GM10266 (cell line): ENCODE results near the gene SEZ6.

ENCODE experiments used
- DNase-seq: peaks from one replicate; pipeline ENCODE4 v3.0.0; 2012; ENCODE audit errors: extremely low spot score
- TF ChIP-seq, protein P1 (sequence below): IDR thresholded peaks from 2 replicates; pipeline ENCODE4 v1.5.1; 2012; ENCODE audit warnings: mild to moderate bottlenecking, low read depth; ENCODE audit not compliant: control insufficient read depth, insufficient read depth; ENCODE audit errors: missing control alignments

The SEZ6 gene

DNA sequence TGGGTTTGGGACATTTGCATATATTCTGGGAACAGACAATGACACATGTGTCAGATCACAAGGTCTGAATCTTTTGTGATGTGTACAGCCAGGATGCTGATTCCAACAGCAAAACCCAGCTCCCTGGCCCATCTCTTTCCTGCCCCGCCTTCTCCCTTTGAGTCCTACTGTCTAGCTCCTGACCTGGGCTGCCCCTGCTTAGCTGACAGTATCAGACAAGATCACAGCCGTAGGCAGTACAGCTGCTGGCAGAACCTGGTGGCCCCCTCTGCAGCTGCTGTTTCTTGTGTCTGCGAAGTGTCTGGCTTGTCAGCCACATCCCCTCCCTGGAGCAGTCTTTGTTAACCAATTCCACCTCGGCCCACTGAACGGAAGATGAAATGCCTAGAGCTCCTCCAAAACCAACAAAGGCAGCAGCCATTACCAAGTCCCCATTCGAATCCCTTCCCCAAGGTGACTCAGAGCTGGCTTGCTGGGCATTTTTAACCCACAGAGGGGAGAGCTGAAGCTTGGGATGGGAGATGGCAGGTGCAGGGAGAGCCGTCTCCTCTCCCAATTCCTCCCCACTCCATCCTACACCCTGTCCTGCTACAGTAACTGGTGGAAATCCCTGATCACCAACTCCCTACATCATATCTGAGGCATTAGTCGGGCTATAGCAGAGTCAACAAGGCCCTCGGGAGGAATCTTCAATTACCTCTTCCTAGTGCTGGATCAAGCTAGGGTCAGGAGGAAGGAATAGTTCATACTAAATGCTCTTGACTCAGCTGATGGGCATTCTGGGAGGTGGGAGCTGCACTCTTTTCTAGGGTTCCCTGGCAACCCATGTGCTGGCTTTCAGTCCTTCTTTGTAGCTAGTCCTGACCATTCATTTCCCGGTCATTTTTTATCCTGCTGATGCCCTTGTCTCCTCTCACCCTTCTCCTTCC lies 42.9 kb upstream of the SEZ6 start:
- DNase-seq, result no peak
- TF ChIP-seq, protein P1, sequence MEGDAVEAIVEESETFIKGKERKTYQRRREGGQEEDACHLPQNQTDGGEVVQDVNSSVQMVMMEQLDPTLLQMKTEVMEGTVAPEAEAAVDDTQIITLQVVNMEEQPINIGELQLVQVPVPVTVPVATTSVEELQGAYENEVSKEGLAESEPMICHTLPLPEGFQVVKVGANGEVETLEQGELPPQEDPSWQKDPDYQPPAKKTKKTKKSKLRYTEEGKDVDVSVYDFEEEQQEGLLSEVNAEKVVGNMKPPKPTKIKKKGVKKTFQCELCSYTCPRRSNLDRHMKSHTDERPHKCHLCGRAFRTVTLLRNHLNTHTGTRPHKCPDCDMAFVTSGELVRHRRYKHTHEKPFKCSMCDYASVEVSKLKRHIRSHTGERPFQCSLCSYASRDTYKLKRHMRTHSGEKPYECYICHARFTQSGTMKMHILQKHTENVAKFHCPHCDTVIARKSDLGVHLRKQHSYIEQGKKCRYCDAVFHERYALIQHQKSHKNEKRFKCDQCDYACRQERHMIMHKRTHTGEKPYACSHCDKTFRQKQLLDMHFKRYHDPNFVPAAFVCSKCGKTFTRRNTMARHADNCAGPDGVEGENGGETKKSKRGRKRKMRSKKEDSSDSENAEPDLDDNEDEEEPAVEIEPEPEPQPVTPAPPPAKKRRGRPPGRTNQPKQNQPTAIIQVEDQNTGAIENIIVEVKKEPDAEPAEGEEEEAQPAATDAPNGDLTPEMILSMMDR, result no peak

DNA sequence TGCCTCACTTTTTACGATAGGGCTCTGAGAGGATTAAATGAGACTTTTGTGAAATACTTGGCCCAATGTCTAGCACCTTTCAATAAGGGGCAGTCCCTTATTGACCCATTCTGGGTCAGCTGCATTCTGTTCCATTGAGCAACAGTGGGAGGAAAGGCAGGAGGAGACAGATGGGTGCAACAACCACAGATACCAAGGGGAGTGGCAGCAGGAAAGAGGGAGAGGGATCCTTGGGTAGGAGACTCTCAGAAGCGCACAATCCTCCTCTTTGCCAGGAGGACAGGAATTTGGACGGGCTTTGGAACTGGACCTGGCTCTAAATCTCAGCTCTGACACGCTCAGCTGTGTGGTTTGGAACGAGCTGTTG lies 40.6 kb upstream of the SEZ6 start:
- TF ChIP-seq, protein P1, result no peak
- no peak for DNase-seq

DNA sequence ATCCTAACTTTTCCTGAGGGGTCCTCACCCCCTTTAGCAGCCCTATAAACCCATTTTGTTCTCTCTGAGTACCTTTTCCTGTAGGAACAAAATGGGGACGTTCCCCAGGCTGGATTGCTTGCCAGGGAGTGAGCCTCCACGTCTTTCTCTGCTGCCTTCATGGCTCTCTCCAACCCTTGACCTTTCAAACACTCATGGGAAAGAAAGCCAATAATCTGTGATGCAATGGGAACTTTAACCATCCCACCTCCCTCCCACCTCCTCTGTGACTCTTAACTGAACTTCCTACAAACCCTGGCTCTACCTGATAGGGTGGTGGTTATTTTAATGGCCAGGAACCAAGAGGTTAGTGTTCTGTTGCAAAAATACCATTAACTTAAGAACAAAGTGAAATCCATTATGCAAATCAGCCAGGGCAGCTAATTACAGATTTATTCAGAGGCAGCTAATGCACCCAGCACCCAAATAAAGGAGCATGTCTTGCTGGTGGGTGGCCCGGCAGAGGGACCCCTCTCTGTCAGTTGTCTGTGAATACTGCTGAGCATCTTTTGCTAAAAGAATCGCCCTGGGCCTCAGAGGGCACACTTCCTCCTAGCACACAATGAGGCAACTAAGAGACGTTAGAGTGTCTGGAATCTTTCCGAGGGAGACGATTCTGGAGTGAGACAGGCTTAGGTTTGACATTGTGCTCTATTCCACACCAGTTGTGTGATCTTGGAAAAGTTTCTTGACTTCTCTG lies 40.1 kb upstream of the SEZ6 start:
- TF ChIP-seq, protein P1, result no peak
- DNase-seq, result no peak

DNA sequence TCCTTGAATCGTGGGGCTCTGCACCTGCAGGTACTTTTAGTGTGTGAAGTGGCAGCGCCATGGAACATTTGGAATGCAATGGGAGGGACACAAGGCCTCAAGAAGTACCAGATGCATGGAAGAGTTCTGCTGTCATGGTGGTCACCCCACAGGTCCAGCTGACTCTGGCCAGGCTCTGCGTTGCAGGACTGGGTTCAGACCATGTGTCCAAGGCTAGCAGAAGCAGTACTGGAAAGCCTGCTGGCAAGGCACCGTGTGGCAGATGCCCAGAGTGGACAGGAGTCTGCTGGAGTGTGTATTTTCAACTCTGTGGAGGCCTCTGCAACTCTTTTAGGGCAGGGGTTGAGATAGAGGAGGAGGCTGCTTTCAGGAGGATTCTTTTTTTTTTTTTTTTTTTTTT lies 39.2 kb upstream of the SEZ6 start:
- no peak for DNase-seq
- TF ChIP-seq, protein P1, result no peak

DNA sequence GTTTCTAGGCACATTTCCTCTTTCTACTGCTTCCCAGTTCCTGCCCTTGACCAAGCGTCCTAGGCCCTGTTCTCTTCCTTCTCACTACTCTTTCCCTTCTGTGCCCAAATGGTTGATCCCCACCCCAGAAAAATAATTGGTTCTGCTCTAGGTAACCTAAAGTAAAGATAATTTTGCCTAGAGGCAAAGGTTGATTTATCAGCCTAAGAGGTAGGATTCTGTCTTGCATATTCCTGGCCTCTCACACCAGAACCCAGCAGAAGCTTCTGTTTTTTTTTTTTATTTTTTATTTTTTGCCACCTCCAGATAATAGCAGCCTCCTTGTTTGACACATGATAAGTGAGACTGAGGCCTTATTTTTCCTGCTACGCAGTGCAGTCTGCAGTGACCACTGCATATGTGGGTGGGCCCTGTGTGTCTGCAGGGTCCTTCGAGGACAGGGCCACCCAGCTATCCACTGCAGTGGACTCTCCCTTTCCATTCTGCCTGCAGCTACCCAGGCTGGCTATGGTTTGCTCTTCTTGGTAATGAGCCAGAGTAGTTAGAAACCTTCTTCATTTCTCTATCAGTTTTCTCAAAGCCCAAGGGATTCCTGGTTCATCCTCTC lies 37.8 kb upstream of the SEZ6 start:
- no peak for DNase-seq

DNA sequence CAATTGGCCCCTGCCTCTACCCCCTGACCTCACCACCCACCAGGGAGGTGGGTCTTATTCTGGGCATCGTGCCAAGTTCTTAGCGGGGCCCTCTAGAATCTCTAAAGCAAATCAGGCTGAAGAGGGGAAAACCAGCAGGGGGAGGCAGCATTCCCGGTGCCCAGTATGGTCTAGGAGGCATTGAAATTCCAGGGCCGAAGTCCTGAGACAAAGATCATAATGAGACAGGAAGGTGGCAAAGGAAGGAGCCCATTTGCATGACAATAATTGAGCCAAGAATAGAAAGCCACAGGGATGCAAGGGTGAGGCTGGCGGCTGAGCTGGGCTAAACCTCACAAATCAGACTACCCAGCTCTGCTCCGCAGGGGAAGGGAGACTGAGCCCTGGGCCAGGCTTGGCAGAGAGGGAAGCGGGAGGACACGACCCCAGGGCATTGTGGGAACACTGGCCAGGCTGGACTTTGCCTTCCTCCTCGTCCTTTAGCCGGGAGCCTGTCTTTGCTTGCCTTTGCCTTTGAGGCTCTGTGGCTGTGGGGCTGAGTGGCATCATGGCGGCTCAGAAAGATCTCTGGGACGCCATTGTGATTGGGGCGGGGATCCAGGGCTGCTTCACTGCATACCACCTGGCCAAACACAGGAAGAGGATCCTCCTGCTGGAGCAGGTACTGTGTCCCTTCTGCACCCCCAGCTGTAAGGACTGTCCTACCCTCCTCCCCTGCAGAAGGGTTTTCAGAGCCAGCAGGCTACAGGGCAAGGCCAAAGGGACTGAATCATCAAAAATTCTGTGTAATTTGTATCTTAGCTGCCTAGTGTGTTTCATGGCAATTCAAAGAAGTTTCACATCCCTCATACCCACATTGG lies 37.1 kb upstream of the SEZ6 start, which contains the start of gene PIPOX:
TSS of gene PIPOX (plus strand) at position 463 of the 860 bp plus-strand sequence. CDS start at position 548, 85 bp downstream.
- TF ChIP-seq, protein P1, result no peak
- DNase-seq, result peak; percentile 40

More for the DNA sequence above, 37.8 kb upstream of the SEZ6 start:
- TF ChIP-seq, protein P1, result no peak
